A549 (cell line): ENCODE measurements around the gene TTC21B.

ENCODE experiments used
- CHD2 ChIP-seq: fragments of 150-350 bp; IDR thresholded peaks from 2 replicates; pipeline ENCODE4 v1.6.1; 2014; ENCODE audit warnings: low read length; ENCODE audit not compliant: partially characterized antibody
- CTCF ChIP-seq: fragments of >200 bp; sonication (Bioruptor Twin); formaldehyde crosslinking; IDR thresholded peaks from 3 replicates; pipeline ENCODE4 v1.5.1; 2016
- PBX3 ChIP-seq: IDR thresholded peaks from 2 replicates; pipeline ENCODE4 v1.6.1; 2012
- RCOR1 ChIP-seq: fragments of 150-350 bp; IDR thresholded peaks from 2 replicates; pipeline ENCODE4 v1.6.1; 2014; ENCODE audit warnings: antibody characterized with exemption, low read length, low read depth

GRCh38 chr2:165927353-165927752 is 26.2 kb downstream of the TTC21B start:
- TF ChIP-seq CHD2 (no peak), CTCF (no peak), PBX3 (no peak), RCOR1 (no peak)
